ENCODE data around the gene GAPVD1.
"Not testable (repeated sequence)": the region's sequence is repeated elsewhere in the genome, so short reads cannot be mapped to it uniquely, and the experiment has no call there.

GAPVD1 gene

GRCh38 chr9:125269014-125269397, 7.4 kb downstream of the GAPVD1 start:
- H3K4me3 ChIP-seq (ENCODE audit: low read length): no peak overlapping the region
- no peak for TF ChIP-seq ZNF274 (IDR thresholded peaks at IDR 0.05; ENCODE audit: low read depth, low read length)

GRCh38 chr9:125271081-125271480, 9.5 kb downstream of the GAPVD1 start:
- TF ChIP-seq ZNF274 (IDR thresholded peaks at IDR 0.05; ENCODE audit: low read depth, low read length): no peak
- H3K4me3 ChIP-seq (ENCODE audit: low read length): no peak overlapping the region

GRCh38 chr9:125272697-125273096, 11.1 kb downstream of the GAPVD1 start:
- no peak overlapping the region for H3K4me3 ChIP-seq (ENCODE audit: low read length)

GRCh38 chr9:125276771-125277170, 15.1 kb downstream of the GAPVD1 start:
- no peak for TF ChIP-seq ZNF274 (IDR thresholded peaks at IDR 0.05; ENCODE audit: low read depth, low read length)
- no peak overlapping the region for H3K4me3 ChIP-seq (ENCODE audit: low read length)

More at GRCh38 chr9:125272697-125273096, 11.1 kb downstream of the GAPVD1 start:
- no peak for TF ChIP-seq ZNF274 (IDR thresholded peaks at IDR 0.05; ENCODE audit: low read depth, low read length)

- no peak overlapping the region for H3K4me3 ChIP-seq (ENCODE audit: low read length)
- TF ChIP-seq ZNF274 (IDR thresholded peaks at IDR 0.05; ENCODE audit: low read depth, low read length): no peak
Observed at GRCh38 chr9:125277411-125277810, 15.8 kb downstream of the GAPVD1 start.

GRCh38 chr9:125280945-125281344, 19.3 kb downstream of the GAPVD1 start:
- no peak for TF ChIP-seq ZNF274 (IDR thresholded peaks at IDR 0.05; ENCODE audit: low read depth, low read length)
- no peak overlapping the region for H3K4me3 ChIP-seq (ENCODE audit: low read length)

- H3K4me3 ChIP-seq (ENCODE audit: low read length): no peak overlapping the region
- TF ChIP-seq ZNF274 (IDR thresholded peaks at IDR 0.05; ENCODE audit: low read depth, low read length): no peak
Observed at GRCh38 chr9:125284855-125285254, 23.2 kb downstream of the GAPVD1 start.

- not testable (repeated sequence) for H3K4me3 ChIP-seq (ENCODE audit: low read length)
Observed at GRCh38 chr9:125286935-125287433, 25.4 kb downstream of the GAPVD1 start.

GRCh38 chr9:125293134-125293533, 31.5 kb downstream of the GAPVD1 start:
- no peak overlapping the region for H3K4me3 ChIP-seq (ENCODE audit: low read length)
- TF ChIP-seq ZNF274 (IDR thresholded peaks at IDR 0.05; ENCODE audit: low read depth, low read length): no peak

GRCh38 chr9:125295657-125296056, 34.0 kb downstream of the GAPVD1 start:
- TF ChIP-seq ZNF274 (IDR thresholded peaks at IDR 0.05; ENCODE audit: low read depth, low read length): no peak
- H3K4me3 ChIP-seq (ENCODE audit: low read length): no peak overlapping the region

GRCh38 chr9:125296843-125297372, 35.3 kb downstream of the GAPVD1 start:
- no peak for TF ChIP-seq ZNF274 (IDR thresholded peaks at IDR 0.05; ENCODE audit: low read depth, low read length)
- no peak overlapping the region for H3K4me3 ChIP-seq (ENCODE audit: low read length)

- no peak for TF ChIP-seq ZNF274 (IDR thresholded peaks at IDR 0.05; ENCODE audit: low read depth, low read length)
Observed at GRCh38 chr9:125297917-125298316, 36.3 kb downstream of the GAPVD1 start.

GRCh38 chr9:125302241-125302640, 40.6 kb downstream of the GAPVD1 start:
- no peak overlapping the region for H3K4me3 ChIP-seq (ENCODE audit: low read length)
- TF ChIP-seq ZNF274 (IDR thresholded peaks at IDR 0.05; ENCODE audit: low read depth, low read length): no peak

More at GRCh38 chr9:125297917-125298316, 36.3 kb downstream of the GAPVD1 start:
- no peak overlapping the region for H3K4me3 ChIP-seq (ENCODE audit: low read length)

GRCh38 chr9:125304273-125304672, 42.6 kb downstream of the GAPVD1 start:
- H3K4me3 ChIP-seq (ENCODE audit: low read length): no peak overlapping the region
- no peak for TF ChIP-seq ZNF274 (IDR thresholded peaks at IDR 0.05; ENCODE audit: low read depth, low read length)

- TF ChIP-seq ZNF274 (IDR thresholded peaks at IDR 0.05; ENCODE audit: low read depth, low read length): no peak
- H3K4me3 ChIP-seq (ENCODE audit: low read length): no peak overlapping the region
Observed at GRCh38 chr9:125312411-125312810, 50.8 kb downstream of the GAPVD1 start.

GRCh38 chr9:125316359-125316758, 54.7 kb downstream of the GAPVD1 start:
- not testable (repeated sequence) for H3K4me3 ChIP-seq (ENCODE audit: low read length)

Measured in GM08714 (cell line).